ENCODE results near the gene TSPEAR.

DNA sequence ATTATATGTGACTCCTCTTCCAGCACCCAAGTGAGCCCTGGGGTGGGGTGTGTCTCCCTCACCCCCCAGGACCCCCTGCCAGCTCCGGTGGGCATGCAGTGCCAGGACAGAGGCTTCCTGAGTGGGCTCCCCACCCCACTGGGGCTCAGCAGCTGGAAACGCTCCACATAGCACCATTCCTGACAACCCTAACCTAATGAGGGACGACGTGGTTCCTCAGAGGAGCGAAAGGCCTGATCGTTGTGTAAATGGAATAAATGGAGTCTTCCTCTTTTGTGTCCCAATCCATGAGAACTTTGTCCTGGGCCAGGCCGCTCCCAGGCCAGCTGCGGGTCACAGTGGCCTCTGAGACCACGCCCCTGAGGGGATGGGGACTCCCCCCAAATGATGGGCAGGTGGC, 1.8 kb upstream of the TSPEAR start:
- no peak for TF ChIP-seq TAF1 (IDR thresholded peaks at IDR 0.05; ENCODE audit: control insufficient read depth, extremely low read depth, insufficient read depth, low read length, severe bottlenecking)
- no peak for TF ChIP-seq REST (IDR thresholded peaks at IDR 0.05; ENCODE audit: borderline replicate concordance)
- TF ChIP-seq REST (CRISPR knock-in tag; IDR thresholded peaks at IDR 0.05; ENCODE audit: low read depth): no peak
- no peak for TF ChIP-seq PTBP1 (IDR thresholded peaks at IDR 0.05; ENCODE audit: low read depth, low read length)
- no peak for TF ChIP-seq ZBTB9 (CRISPR knock-in tag; IDR thresholded peaks at IDR 0.05)
- no peak for TF ChIP-seq NR1H2 (CRISPR knock-in tag; IDR thresholded peaks at IDR 0.05)
- TF ChIP-seq, protein P1, sequence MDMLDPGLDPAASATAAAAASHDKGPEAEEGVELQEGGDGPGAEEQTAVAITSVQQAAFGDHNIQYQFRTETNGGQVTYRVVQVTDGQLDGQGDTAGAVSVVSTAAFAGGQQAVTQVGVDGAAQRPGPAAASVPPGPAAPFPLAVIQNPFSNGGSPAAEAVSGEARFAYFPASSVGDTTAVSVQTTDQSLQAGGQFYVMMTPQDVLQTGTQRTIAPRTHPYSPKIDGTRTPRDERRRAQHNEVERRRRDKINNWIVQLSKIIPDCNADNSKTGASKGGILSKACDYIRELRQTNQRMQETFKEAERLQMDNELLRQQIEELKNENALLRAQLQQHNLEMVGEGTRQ (CRISPR knock-in tag; IDR thresholded peaks at IDR 0.05): no peak
- TF ChIP-seq RBBP5 (IDR thresholded peaks at IDR 0.05; ENCODE audit: borderline replicate concordance, insufficient read depth, low read length, poor library complexity, severe bottlenecking): no peak
